Thyroid gland (tissue), 4 donors: ENCODE data around the gene ACAP2. TPM values are rescaled to one million over a fixed set of nuclear protein-coding genes. Genes with fewer than 3 reads are reported as not detected.
A peak's percentile ranks its signal among the peaks of the same experiment; 100 is the strongest.

Experiments used
- DNase-seq, 2 donors: peaks; one replicate each; pipeline ENCODE4 v3.0.0-alpha.2; 2019
- H3K27ac ChIP-seq, 3 donors: fragments of 200-600 bp; sonication (generic); 1 replicate in 2 of 3; 2 replicates in 1 of 3; pipeline ENCODE4 v1.5.1; 2016 to 2019; ENCODE audit warnings: mild to moderate bottlenecking in 1 of 3, moderate library complexity in 1 of 3
- H3K27me3 ChIP-seq: fragments of 200-600 bp; sonication (generic); one replicate; pipeline ENCODE4 v1.5.1; 2019
- H3K36me3 ChIP-seq, 2 donors: fragments of 200-600 bp; sonication (generic); one replicate each; pipeline ENCODE4 v1.5.1; 2016 to 2019
- H3K4me1 ChIP-seq, 2 donors: fragments of 200-600 bp; sonication (generic); one replicate each; pipeline ENCODE4 v1.5.1; 2017 to 2019
- H3K4me3 ChIP-seq, 3 donors: fragments of 200-600 bp; sonication (generic); replicated peaks in 1 of 3; 1 replicate in 2 of 3; 2 replicates in 1 of 3; pipeline ENCODE4 v1.5.1; 2016; ENCODE audit warnings: mild to moderate bottlenecking in 1 of 3
- H3K9me3 ChIP-seq: fragments of 200-600 bp; sonication (generic); one replicate; pipeline ENCODE4 v1.5.1; 2017
- CTCF ChIP-seq, 6 experiments: fragments of 200-600 bp in 3 of 6; fragments of 450-650 bp in 3 of 6; sonication (generic) in 3 of 6; IDR thresholded peaks; one replicate each; pipeline ENCODE4 v1.5.1; 2016 to 2019; ENCODE audit warnings: antibody characterized with exemption in 6 of 6, mild to moderate bottlenecking in 2 of 6, inconsistent platforms in 1 of 6, moderate library complexity in 1 of 6
- POLR2A ChIP-seq, 2 donors: fragments of 450-650 bp; IDR thresholded peaks; one replicate each; pipeline ENCODE4 v1.6.1; 2017; ENCODE audit warnings: antibody characterized with exemption in 2 of 2, mild to moderate bottlenecking in 2 of 2, moderate library complexity in 1 of 2
- WGBS, 2 donors: methylation state at CpG; one replicate each; pipeline ENCODE4 v1.1.5; 2017; 5-methylcytosine and 5-hydroxymethylcytosine counted together
- intact Hi-C: fragments of 100-400 bp; cut with DNase I; formaldehyde crosslinking; loops from one replicate; pipeline ENCODE4 v1.15.1; 2023
- total RNA-seq, 4 donors: library from RNA; depleted of rRNA; stranded (reverse); fragments of >200 nt; gene quantifications; one replicate each; pipeline ENCODE4 v1.2.3, GENCODE V29; 2016

ACAP2 gene
- total RNA-seq, 4 donors from 2014 or later: 61.7 to 685 (median 71.3) TPM

GRCh38 chr3:195450731-195451229 is 8.0 kb upstream of the ACAP2 start:
- Histone ChIP-seq H3K9me3 (no peaks in the 10 kb centered on the region), H3K27me3 (no peaks in the 10 kb centered on the region), H3K36me3 (no peaks in the 10 kb centered on the region), H3K4me1 (peaks cover 25 to 26% of the 10 kb centered on the region in 2 donors), H3K4me3 (no peak overlapping the region), H3K27ac (peak overlapping the region; percentile 62 to 73 (median 69))
- 29 to 30% methylated on average over 5 of the region's 5 CpGs for WGBS, 2 donors
- no peak for TF ChIP-seq CTCF (IDR thresholded peaks at IDR 0.05)
- peak in 1 of 2 donors; percentile 6 for TF ChIP-seq POLR2A (IDR thresholded peaks at IDR 0.05)
- intact Hi-C loops: no loop called here
- DNase-seq: peak; percentile 33 to 38

GRCh38 chr3:195448205-195448875 is 5.5 kb upstream of the ACAP2 start:
- Histone ChIP-seq H3K9me3 (no peaks in the 10 kb centered on the region), H3K4me3 (no peak overlapping the region), H3K27me3 (no peaks in the 10 kb centered on the region), H3K36me3 (no peaks in the 10 kb centered on the region), H3K27ac (no peak overlapping the region), H3K4me1 (peaks cover 29 to 31% of the 10 kb centered on the region in 2 donors)
- WGBS, 2 donors: 92% methylated on average over 12 of the region's 12 CpGs
- no peak for DNase-seq
- intact Hi-C loops: loop anchor here (10.0 kb wide), 1 partner anchor 174 kb away; the partner anchor contains the start of gene XXYLT1
- no peak for TF ChIP-seq CTCF (IDR thresholded peaks at IDR 0.05)
- TF ChIP-seq POLR2A (IDR thresholded peaks at IDR 0.05): no peak

- Histone ChIP-seq H3K27ac (no peak overlapping the region), H3K4me1 (peaks cover 26 to 30% of the 10 kb centered on the region in 2 donors), H3K9me3 (no peaks in the 10 kb centered on the region), H3K4me3 (no peak overlapping the region), H3K27me3 (no peaks in the 10 kb centered on the region), H3K36me3 (no peaks in the 10 kb centered on the region)
- no peak for DNase-seq
- WGBS, 2 donors: 94 to 98% methylated on average over 6 of the region's 6 CpGs
- intact Hi-C loops: loop anchor here (10.0 kb wide), 1 partner anchor 172 kb away; the partner anchor contains the start of gene XXYLT1
- TF ChIP-seq POLR2A (IDR thresholded peaks at IDR 0.05) (no peak), CTCF (IDR thresholded peaks at IDR 0.05) (no peak)
These were observed 4.4 kb upstream of the ACAP2 start for GRCh38 chr3:195447201-195447600.

GRCh38 chr3:195446359-195446758 is 3.5 kb upstream of the ACAP2 start:
- no peak for DNase-seq
- Histone ChIP-seq H3K4me3 (no peak overlapping the region), H3K9me3 (no peaks in the 10 kb centered on the region), H3K4me1 (peaks cover 21 to 24% of the 10 kb centered on the region in 2 donors), H3K36me3 (no peaks in the 10 kb centered on the region), H3K27ac (no peak overlapping the region), H3K27me3 (no peaks in the 10 kb centered on the region)
- WGBS, 2 donors: 87 to 90% methylated on average over 3 of the region's 3 CpGs
- TF ChIP-seq POLR2A (IDR thresholded peaks at IDR 0.05) (no peak), CTCF (IDR thresholded peaks at IDR 0.05) (no peak)
- intact Hi-C loops: loop anchor here (10.0 kb wide), 1 partner anchor 172 kb away; the partner anchor contains the start of gene XXYLT1

GRCh38 chr3:195445885-195446284 is 3.1 kb upstream of the ACAP2 start:
- 84 to 98% methylated on average over 2 of the region's 2 CpGs for WGBS, 2 donors
- Histone ChIP-seq H3K27ac (no peak overlapping the region), H3K4me1 (peaks cover 21 to 23% of the 10 kb centered on the region in 2 donors), H3K4me3 (no peak overlapping the region), H3K36me3 (no peaks in the 10 kb centered on the region), H3K9me3 (no peaks in the 10 kb centered on the region), H3K27me3 (no peaks in the 10 kb centered on the region)
- intact Hi-C loops: loop anchor here (10.0 kb wide), 1 partner anchor 171 kb away; the partner anchor contains the start of gene XXYLT1
- no peak for DNase-seq
- TF ChIP-seq CTCF (IDR thresholded peaks at IDR 0.05): no peak
- no peak for TF ChIP-seq POLR2A (IDR thresholded peaks at IDR 0.05)
